Panc1 (cell line): ENCODE data around the gene CMTM6. TPM values are rescaled to one million over a fixed set of nuclear protein-coding genes. Genes with fewer than 3 reads are reported as not detected.

Source experiments
- ATAC-seq: fragments of 200-7000 bp; cut with Tn5 transposase; 2 replicates; pipeline ENCODE4 v1.9.1; 2020; ENCODE audit warnings: mild to moderate bottlenecking, moderate library complexity
- BruUV-seq: library from RNA; stranded (reverse); fragments of 400-500 nt; replicated peaks from 2 replicates; lab custom pipeline; 2021; lab: Mats Ljungman, UMichigan
- CTCF ChIA-PET: fragments of 300-600 bp; sonication (Branson Sonifier 250); formaldehyde crosslinking; loops from one replicate; lab custom pipeline; 2022; ENCODE audit warnings: antibody characterized with exemption; lab: Charles Lee
- POLR2A ChIA-PET: fragments of 300-600 bp; sonication (Branson Sonifier 250); formaldehyde crosslinking; loops from one replicate; lab custom pipeline; 2022; ENCODE audit warnings: antibody characterized with exemption; lab: Charles Lee
- DNase-seq: peaks from one replicate; pipeline ENCODE4 v3.0.0-alpha.2; 2010; ENCODE audit warnings: low read depth, low spot score
- H3K27ac ChIP-seq: 2 replicates; pipeline ENCODE4 v1.5.1; 2011; ENCODE audit warnings: mild to moderate bottlenecking, low read length, inconsistent platforms
- H3K27me3 ChIP-seq: fragments of 200-500 bp; sonication (Bioruptor generic); 2 replicates; pipeline ENCODE4 v1.6.0; 2014; ENCODE audit warnings: low read length, inconsistent platforms; ENCODE audit not compliant: control insufficient read depth, insufficient read depth
- H3K36me3 ChIP-seq: fragments of 200-500 bp; sonication (Bioruptor generic); 2 replicates; pipeline ENCODE4 v1.5.1; 2014; ENCODE audit warnings: inconsistent platforms, mild to moderate bottlenecking, low read length, moderate library complexity; ENCODE audit not compliant: control insufficient read depth, insufficient read depth
- H3K4me1 ChIP-seq: 2 replicates; pipeline ENCODE4 v1.5.1; 2011; ENCODE audit warnings: inconsistent platforms, mild to moderate bottlenecking, low read length, moderate library complexity; ENCODE audit not compliant: control insufficient read depth, insufficient read depth
- H3K4me3 ChIP-seq, 2 experiments: 2 replicates each; pipeline ENCODE4 v1.5.1; 2011 to 2012; ENCODE audit warnings: low read depth in 2 of 2, low read length in 2 of 2, mild to moderate bottlenecking in 2 of 2, inconsistent platforms in 1 of 2, moderate library complexity in 1 of 2
- H3K9me3 ChIP-seq: fragments of 200-500 bp; sonication (Bioruptor generic); 2 replicates; pipeline ENCODE4 v1.5.1; 2014; ENCODE audit warnings: low read depth, mild to moderate bottlenecking, inconsistent platforms, low read length, moderate library complexity; ENCODE audit not compliant: control insufficient read depth, insufficient read depth
- CTCF ChIP-seq: fragments of 450-650 bp; IDR thresholded peaks from 2 replicates; pipeline ENCODE4 v1.5.1; 2017; ENCODE audit warnings: mild to moderate bottlenecking
- POLR2AphosphoS5 ChIP-seq: IDR thresholded peaks from 2 replicates; pipeline ENCODE4 v1.6.1; 2012; ENCODE audit warnings: mild to moderate bottlenecking, low read depth, low read length, moderate library complexity
- REST ChIP-seq, 2 experiments: IDR thresholded peaks; 2 replicates each; pipeline ENCODE4 v1.6.1; 2011 to 2012; ENCODE audit warnings: low read depth in 2 of 2, control low read depth in 1 of 2, low read length in 1 of 2, mild to moderate bottlenecking in 1 of 2, moderate library complexity in 1 of 2; ENCODE audit not compliant: insufficient read depth in 1 of 2
- SIN3A ChIP-seq: IDR thresholded peaks from 2 replicates; pipeline ENCODE4 v1.6.1; 2012; ENCODE audit warnings: low read depth, mild to moderate bottlenecking, low read length, moderate library complexity, borderline replicate concordance; ENCODE audit not compliant: insufficient read depth
- TCF7L2 ChIP-seq: IDR thresholded peaks from 2 replicates; pipeline ENCODE4 v1.6.1; 2011; ENCODE audit warnings: mild to moderate bottlenecking, low read depth, low read length, inconsistent platforms
- in situ Hi-C: cut with HindIII; loops from 2 replicates; pipeline ENCODE4 v1.10.0; 2016; ENCODE audit warnings: low sequenced_read_pairs, low pct_unique_long_range_greater_than_20kb
- intact Hi-C: fragments of 100-400 bp; cut with micrococcal nuclease; formaldehyde crosslinking; loops from one replicate; pipeline ENCODE4 v1.10.0; 2022; ENCODE audit not compliant: unreplicated experiment
- total RNA-seq: library from RNA; stranded (reverse); gene quantifications from one replicate; pipeline ENCODE4 v1.2.1, GENCODE V29; 2021; ENCODE audit not compliant: unreplicated experiment

The CMTM6 gene
- total RNA-seq, 1 experiment from 2014 or later, result 56.4 TPM

GRCh38 chr3:32488474-32489008 is 14.1 kb downstream of the CMTM6 start:
- TF ChIP-seq SIN3A (no peak), TCF7L2 (no peak), CTCF (no peak), REST (IDR thresholded peaks at IDR 0.05; ENCODE audit: insufficient read depth in 1 of 2, low read depth in 2 of 2, low read length in 1 of 2) (no peak), POLR2AphosphoS5 (no peak)
- no TSS peak for BruUV-seq
- peaks cover 8% of the 10 kb centered on the region; the same call in 1 of the 2 replicates for H3K36me3 ChIP-seq
- POLR2A ChIA-PET, result no interaction called here
- CTCF ChIA-PET, result no interaction called here
- H3K27me3 ChIP-seq, result no peaks in the 10 kb centered on the region
- H3K4me3 ChIP-seq, result no peak overlapping the region
- no peak for ATAC-seq
- DNase-seq, result no peak
- in situ Hi-C loops (no loop called here), intact Hi-C loops (no loop called here)
- H3K4me1 ChIP-seq, result peaks cover 6% of the 10 kb centered on the region; the same call in 1 of the 2 replicates
- no peaks in the 10 kb centered on the region for H3K9me3 ChIP-seq
- no peak overlapping the region for H3K27ac ChIP-seq

DNA sequence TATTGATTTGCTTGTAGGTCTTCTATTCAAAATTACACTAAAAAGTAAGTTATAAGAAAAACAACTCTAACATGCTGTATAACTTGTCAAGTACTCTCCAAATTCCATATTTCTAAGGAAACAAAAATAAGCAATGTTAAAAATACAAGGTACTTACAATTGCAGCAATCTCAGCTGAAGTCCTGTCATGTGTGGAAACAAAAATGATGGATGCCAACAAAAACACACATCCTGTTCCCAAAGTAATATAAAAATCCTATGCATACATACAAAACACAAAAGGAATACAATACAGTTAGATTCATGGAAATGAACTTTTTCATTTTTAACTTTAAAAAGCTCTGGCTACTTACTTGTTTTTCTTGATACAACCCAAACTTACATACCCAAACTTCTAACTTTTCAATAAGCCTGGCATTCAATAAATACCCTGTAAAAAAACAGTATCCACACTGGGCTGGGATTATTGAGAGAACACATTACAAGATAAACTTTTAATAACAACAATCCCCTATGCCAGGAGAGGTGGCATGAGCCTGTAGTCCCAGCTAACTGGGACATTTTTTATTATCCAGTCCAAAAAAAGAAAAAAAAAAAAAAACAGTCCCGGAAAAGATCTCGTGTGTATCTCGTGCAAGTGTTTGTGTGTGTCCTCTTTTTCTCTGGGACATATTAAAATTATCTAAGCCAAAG is 14.7 kb downstream of the CMTM6 start:
- intact Hi-C loops (no loop called here), in situ Hi-C loops (no loop called here)
- ATAC-seq (no peak), DNase-seq (no peak)
- no peaks in the 10 kb centered on the region for H3K9me3 ChIP-seq
- POLR2A ChIA-PET, result no interaction called here
- TF ChIP-seq SIN3A (no peak), POLR2AphosphoS5 (no peak), REST (IDR thresholded peaks at IDR 0.05; ENCODE audit: insufficient read depth in 1 of 2, low read depth in 2 of 2, low read length in 1 of 2) (no peak), TCF7L2 (no peak), CTCF (no peak)
- CTCF ChIA-PET, result no interaction called here
- no TSS peak for BruUV-seq
- peaks cover 8% of the 10 kb centered on the region; the same call in 1 of the 2 replicates for H3K36me3 ChIP-seq
- H3K4me3 ChIP-seq, result no peak overlapping the region
- H3K27me3 ChIP-seq, result no peaks in the 10 kb centered on the region
- no peak overlapping the region for H3K27ac ChIP-seq
- H3K4me1 ChIP-seq, result 0 out of 2 replicates have a peak, but pooled peaks cover 2% of the 10 kb centered on the region
